Chondrocyte (in vitro differentiated cells): ENCODE data around the gene RAMACL. TPM values are rescaled to one million over a fixed set of nuclear protein-coding genes. Genes with fewer than 3 reads are reported as not detected.
A peak's percentile ranks its signal among the peaks of the same experiment; 100 is the strongest.

Experiments
- DNase-seq: peaks from one replicate; pipeline ENCODE4 v3.0.0; 2021; ENCODE audit warnings: mixed read lengths, low spot score
- H3K27ac Mint-ChIP-seq: one replicate; pipeline ENCODE4 v1.8.0; 2021; ENCODE audit warnings: mild to moderate bottlenecking, moderate library complexity, mixed read lengths; ENCODE audit not compliant: unreplicated experiment
- H3K27me3 Mint-ChIP-seq: 2 replicates; pipeline ENCODE4 v1.8.0; 2021; ENCODE audit warnings: low read depth, mixed read lengths
- H3K36me3 Mint-ChIP-seq: 2 replicates; pipeline ENCODE4 v1.8.0; 2021; ENCODE audit warnings: low read depth, mixed read lengths
- H3K4me1 Mint-ChIP-seq: 2 replicates; pipeline ENCODE4 v1.8.0; 2021; ENCODE audit warnings: low read depth, mild to moderate bottlenecking, mixed read lengths
- H3K4me3 Mint-ChIP-seq: one replicate; pipeline ENCODE4 v1.8.0; 2021; ENCODE audit warnings: mild to moderate bottlenecking, moderate library complexity, mixed read lengths; ENCODE audit not compliant: unreplicated experiment
- H3K9me3 Mint-ChIP-seq: 2 replicates; pipeline ENCODE4 v1.8.0; 2021; ENCODE audit warnings: low read depth, mixed read lengths
- total RNA-seq: library from RNA; stranded (reverse); gene quantifications from 3 replicates; pipeline ENCODE4 v1.2.1, GENCODE V29; 2021
- TF ChIP-seq, protein P1 (sequence below): fragments of 200-600 bp; sonication (generic); IDR thresholded peaks from 2 replicates; pipeline ENCODE4 v1.5.0; 2021; ENCODE audit warnings: antibody characterized with exemption, mild to moderate bottlenecking, moderate library complexity

The RAMACL gene
- total RNA-seq, 1 donor from 2014 or later: 1.7 TPM

- Mint-ChIP-seq H3K4me1 (peaks cover 47% of the 10 kb centered on the region), H3K4me3 (no peak overlapping the region), H3K27me3 (no peaks in the 10 kb centered on the region), H3K36me3 (peaks cover 9% of the 10 kb centered on the region), H3K9me3 (peaks cover 6% of the 10 kb centered on the region), H3K27ac (peak overlapping the region; percentile 66)
- TF ChIP-seq, protein P1, sequence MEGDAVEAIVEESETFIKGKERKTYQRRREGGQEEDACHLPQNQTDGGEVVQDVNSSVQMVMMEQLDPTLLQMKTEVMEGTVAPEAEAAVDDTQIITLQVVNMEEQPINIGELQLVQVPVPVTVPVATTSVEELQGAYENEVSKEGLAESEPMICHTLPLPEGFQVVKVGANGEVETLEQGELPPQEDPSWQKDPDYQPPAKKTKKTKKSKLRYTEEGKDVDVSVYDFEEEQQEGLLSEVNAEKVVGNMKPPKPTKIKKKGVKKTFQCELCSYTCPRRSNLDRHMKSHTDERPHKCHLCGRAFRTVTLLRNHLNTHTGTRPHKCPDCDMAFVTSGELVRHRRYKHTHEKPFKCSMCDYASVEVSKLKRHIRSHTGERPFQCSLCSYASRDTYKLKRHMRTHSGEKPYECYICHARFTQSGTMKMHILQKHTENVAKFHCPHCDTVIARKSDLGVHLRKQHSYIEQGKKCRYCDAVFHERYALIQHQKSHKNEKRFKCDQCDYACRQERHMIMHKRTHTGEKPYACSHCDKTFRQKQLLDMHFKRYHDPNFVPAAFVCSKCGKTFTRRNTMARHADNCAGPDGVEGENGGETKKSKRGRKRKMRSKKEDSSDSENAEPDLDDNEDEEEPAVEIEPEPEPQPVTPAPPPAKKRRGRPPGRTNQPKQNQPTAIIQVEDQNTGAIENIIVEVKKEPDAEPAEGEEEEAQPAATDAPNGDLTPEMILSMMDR: no peak
- DNase-seq: no peak
These were observed 6.1 kb downstream of the RAMACL start for GRCh38 chr6:166580076-166581050.

GRCh38 chr6:166579237-166579850 lies 7.1 kb downstream of the RAMACL start:
- Mint-ChIP-seq H3K27me3 (no peaks in the 10 kb centered on the region), H3K27ac (no peak overlapping the region), H3K36me3 (peaks cover 9% of the 10 kb centered on the region), H3K4me3 (no peak overlapping the region), H3K9me3 (peaks cover 6% of the 10 kb centered on the region), H3K4me1 (peaks cover 42% of the 10 kb centered on the region)
- TF ChIP-seq, protein P1: no peak
- DNase-seq: no peak

DNA sequence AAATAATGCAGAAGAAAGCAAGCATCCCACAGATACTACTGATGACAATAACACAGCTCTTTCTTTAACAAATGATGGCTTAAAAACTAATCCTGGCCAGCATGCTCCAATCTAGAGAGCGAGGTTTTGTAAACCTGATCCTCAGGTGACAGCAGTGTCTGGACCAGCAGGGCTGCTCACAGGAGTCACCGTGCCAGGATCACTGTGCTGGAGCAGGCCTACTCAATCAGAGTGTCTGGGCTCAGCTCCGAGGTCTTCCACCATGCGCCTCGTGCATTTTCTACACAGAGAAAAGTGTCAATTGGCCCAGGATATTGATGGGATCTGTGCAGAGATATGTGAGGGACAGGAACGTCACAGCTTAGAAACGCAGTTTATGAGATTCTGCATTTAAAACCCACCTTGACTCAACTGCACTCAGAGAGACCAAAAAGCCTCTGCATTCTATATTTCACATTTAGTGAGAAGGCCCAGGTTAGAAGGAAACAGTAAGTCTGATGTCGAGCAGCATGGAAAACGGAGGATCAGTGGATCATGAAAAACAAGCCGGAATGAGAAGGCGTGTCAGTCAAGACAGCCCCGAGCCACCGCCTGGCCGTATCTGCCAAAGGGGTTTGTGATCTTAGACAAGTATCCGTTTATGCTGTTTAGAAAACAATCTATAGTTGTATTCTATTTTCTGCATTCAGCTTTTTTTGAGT lies 7.8 kb downstream of the RAMACL start:
- peaks cover 6% of the 10 kb centered on the region for H3K9me3 Mint-ChIP-seq
- DNase-seq: no peak
- no peaks in the 10 kb centered on the region for H3K27me3 Mint-ChIP-seq
- H3K4me1 Mint-ChIP-seq: peaks cover 37% of the 10 kb centered on the region
- peaks cover 9% of the 10 kb centered on the region for H3K36me3 Mint-ChIP-seq
- TF ChIP-seq, protein P1: no peak
- H3K27ac Mint-ChIP-seq: no peak overlapping the region
- no peak overlapping the region for H3K4me3 Mint-ChIP-seq

DNA sequence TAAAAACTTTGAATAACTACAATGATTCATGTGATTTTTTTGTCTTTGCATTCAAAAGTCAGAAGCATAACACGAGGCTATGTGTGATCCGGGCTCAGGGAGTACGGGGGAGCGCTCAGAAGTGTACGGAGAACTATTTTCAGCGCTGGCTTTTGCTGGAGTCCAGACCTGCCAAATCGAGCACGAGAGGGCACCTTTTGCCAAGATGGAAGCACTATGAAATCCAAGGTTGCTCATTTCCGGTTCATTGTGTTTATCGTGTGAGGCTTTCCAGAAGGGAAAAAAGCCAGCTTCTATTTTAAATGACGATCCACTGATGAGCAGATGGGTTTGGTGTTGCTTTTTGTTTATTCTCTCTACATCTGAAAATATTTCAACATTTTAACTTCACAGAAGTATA lies 11.3 kb downstream of the RAMACL start:
- H3K27ac Mint-ChIP-seq: no peak overlapping the region

More for the DNA sequence above, 11.3 kb downstream of the RAMACL start:
- Mint-ChIP-seq H3K4me1 (peaks cover 51% of the 10 kb centered on the region), H3K4me3 (no peak overlapping the region), H3K9me3 (peaks cover 6% of the 10 kb centered on the region), H3K36me3 (peaks cover 9% of the 10 kb centered on the region), H3K27me3 (no peaks in the 10 kb centered on the region)
- TF ChIP-seq, protein P1: no peak
- DNase-seq: no peak
